Stromal cell of bone marrow (primary cell): Measurements from ENCODE around the gene ARAP1.

ENCODE experiments used
- DNase-seq: peaks from one replicate; pipeline ENCODE4 v3.0.0-alpha.2; 2012; ENCODE audit warnings: low read depth

ARAP1 gene

GRCh38 chr11:72762641-72763304, 10.6 kb upstream of the ARAP1 start:
- no peak for DNase-seq

- DNase-seq = no peak
Measured at GRCh38 chr11:72760539-72761405, 8.6 kb upstream of the ARAP1 start.

GRCh38 chr11:72759468-72759985, 7.3 kb upstream of the ARAP1 start:
- DNase-seq = no peak

GRCh38 chr11:72758690-72759389, 6.6 kb upstream of the ARAP1 start:
- DNase-seq = no peak

- DNase-seq = no peak
Measured at GRCh38 chr11:72758304-72758689, 6.1 kb upstream of the ARAP1 start.

GRCh38 chr11:72755713-72756285, 3.6 kb upstream of the ARAP1 start:
- DNase-seq = no peak

GRCh38 chr11:72754544-72755155, 2.4 kb upstream of the ARAP1 start:
- DNase-seq = no peak

GRCh38 chr11:72754149-72754543, 1.9 kb upstream of the ARAP1 start:
- no peak for DNase-seq

GRCh38 chr11:72753341-72754148, 1.3 kb upstream of the ARAP1 start:
- no peak for DNase-seq

GRCh38 chr11:72751116-72752087, 806 bp downstream of the ARAP1 start:
- DNase-seq = no peak

- no peak for DNase-seq
Measured at GRCh38 chr11:72750556-72751115, 1.6 kb downstream of the ARAP1 start.

- no peak for DNase-seq
Measured at GRCh38 chr11:72750086-72750485, 2.1 kb downstream of the ARAP1 start.

- DNase-seq = no peak
Measured at GRCh38 chr11:72747289-72747855, 4.8 kb downstream of the ARAP1 start.

GRCh38 chr11:72746821-72747220, 5.4 kb downstream of the ARAP1 start:
- DNase-seq = no peak

- DNase-seq = no peak
Measured at GRCh38 chr11:72745925-72746550, 6.2 kb downstream of the ARAP1 start.

- DNase-seq = no peak
Measured at GRCh38 chr11:72745511-72745910, 6.7 kb downstream of the ARAP1 start.

- no peak for DNase-seq
Measured at GRCh38 chr11:72744474-72744873, 7.7 kb downstream of the ARAP1 start.
